Measurements from ENCODE around the gene ZSCAN12.

GRCh38 chr6:28340310-28341095, 59.0 kb downstream of the ZSCAN12 start:
- TF ChIP-seq CEBPB (IDR thresholded peaks at IDR 0.05) (no peak), EP300 (IDR thresholded peaks at IDR 0.05; ENCODE audit: borderline replicate concordance) (no peak), USF1 (IDR thresholded peaks at IDR 0.05) (no peak), REST (IDR thresholded peaks at IDR 0.05; ENCODE audit: low read depth) (no peak)

All from Ishikawa (cell line).